Activated CD4-positive, alpha-beta memory T cell treated with anti-CD3 and anti-CD28 coated beads, Interleukin-2, amount 10 ng/mL, durations not matched to agents 7 days and 5 days (primary cell): ENCODE measurements around the gene MMADHC. TPM values are rescaled to one million over a fixed set of nuclear protein-coding genes. Genes with fewer than 3 reads are reported as not detected.

Experiments
- CTCF ChIA-PET: fragments of 350-600 bp; sonication (Branson Sonifier 250); formaldehyde crosslinking; loops from one replicate; lab custom pipeline; 2021; ENCODE audit warnings: antibody characterized with exemption, inconsistent platforms; lab: Charles Lee
- POLR2A ChIA-PET: fragments of 350-600 bp; sonication (Branson Sonifier 250); formaldehyde crosslinking; loops from one replicate; lab custom pipeline; 2021; ENCODE audit warnings: antibody characterized with exemption; lab: Charles Lee
- DNase-seq: peaks from one replicate; pipeline ENCODE4 v3.0.0-alpha.2; 2020
- H3K27ac Mint-ChIP-seq: one replicate; pipeline ENCODE4 v1.8.0; 2021; ENCODE audit warnings: mild to moderate bottlenecking, mixed read lengths
- H3K27me3 Mint-ChIP-seq: one replicate; pipeline ENCODE4 v1.8.0; 2021; ENCODE audit warnings: mixed read lengths
- H3K36me3 Mint-ChIP-seq: one replicate; pipeline ENCODE4 v1.8.0; 2021; ENCODE audit warnings: low read depth, mixed read lengths
- H3K4me1 Mint-ChIP-seq: one replicate; pipeline ENCODE4 v1.8.0; 2021; ENCODE audit warnings: mixed read lengths
- H3K4me3 Mint-ChIP-seq: one replicate; pipeline ENCODE4 v1.8.0; 2021; ENCODE audit warnings: mild to moderate bottlenecking, mixed read lengths
- H3K9me3 Mint-ChIP-seq: one replicate; pipeline ENCODE4 v1.8.0; 2021; ENCODE audit warnings: mixed read lengths
- total RNA-seq, 2 experiments: library from RNA; stranded (reverse); gene quantifications; one replicate each; pipeline ENCODE4 v1.2.3, GENCODE V29; 2021

The MMADHC gene
- total RNA-seq, 2 experiments from 2014 or later, result 112 to 113 TPM

- Mint-ChIP-seq H3K4me3 (no peak overlapping the region), H3K9me3 (no peaks in the 10 kb centered on the region), H3K36me3 (no peaks in the 10 kb centered on the region), H3K4me1 (peaks cover 13% of the 10 kb centered on the region), H3K27me3 (no peaks in the 10 kb centered on the region), H3K27ac (no peak overlapping the region)
- no peak for DNase-seq
- POLR2A ChIA-PET, result interaction anchor here (1.3 to 1.7 kb wide), 3 partner anchors 49 to 498 kb away, joined by 4 to 6 read pairs (median 4); partner anchors contain the start of genes LYPD6B and MMADHC
- CTCF ChIA-PET, result interaction anchor here (1.1 to 1.8 kb wide), 4 partner anchors 24 to 61 kb away, joined by 3 to 5 read pairs (median 4); no protein-coding TSS in a partner anchor
These were observed 50.4 kb downstream of the MMADHC start for GRCh38 chr2:149537092-149537726.

- no peak overlapping the region for H3K4me3 Mint-ChIP-seq
- H3K27me3 Mint-ChIP-seq, result no peaks in the 10 kb centered on the region
- ChIA-PET POLR2A (interaction anchor here (1.3 to 1.7 kb wide), 3 partner anchors 49 to 498 kb away, joined by 4 to 6 read pairs (median 4); partner anchors contain the start of genes LYPD6B and MMADHC), CTCF (interaction anchor here (1.1 to 1.8 kb wide), 4 partner anchors 25 to 61 kb away, joined by 3 to 5 read pairs (median 4); no protein-coding TSS in a partner anchor)
- H3K27ac Mint-ChIP-seq, result peak overlapping the region; percentile 58
- H3K4me1 Mint-ChIP-seq, result peaks cover 13% of the 10 kb centered on the region
- no peak for DNase-seq
- H3K36me3 Mint-ChIP-seq, result no peaks in the 10 kb centered on the region
- H3K9me3 Mint-ChIP-seq, result no peaks in the 10 kb centered on the region
These were observed 50.9 kb downstream of the MMADHC start for GRCh38 chr2:149536649-149537048.

- no peaks in the 10 kb centered on the region for H3K36me3 Mint-ChIP-seq
- DNase-seq, result no peak
- POLR2A ChIA-PET, result no interaction called here
- no peak overlapping the region for H3K27ac Mint-ChIP-seq
- H3K9me3 Mint-ChIP-seq, result no peaks in the 10 kb centered on the region
- no peak overlapping the region for H3K4me3 Mint-ChIP-seq
- no peaks in the 10 kb centered on the region for H3K27me3 Mint-ChIP-seq
- CTCF ChIA-PET, result no interaction called here
- H3K4me1 Mint-ChIP-seq, result peaks cover 13% of the 10 kb centered on the region
These were observed 52.9 kb downstream of the MMADHC start for GRCh38 chr2:149534674-149535073.

- CTCF ChIA-PET, result no interaction called here
- DNase-seq, result no peak
- POLR2A ChIA-PET, result no interaction called here
- H3K36me3 Mint-ChIP-seq, result no peaks in the 10 kb centered on the region
- H3K27me3 Mint-ChIP-seq, result peaks cover 5% of the 10 kb centered on the region
- no peak overlapping the region for H3K27ac Mint-ChIP-seq
- no peaks in the 10 kb centered on the region for H3K9me3 Mint-ChIP-seq
- no peak overlapping the region for H3K4me3 Mint-ChIP-seq
- no peaks in the 10 kb centered on the region for H3K4me1 Mint-ChIP-seq
These were observed 58.6 kb downstream of the MMADHC start for GRCh38 chr2:149528983-149529382.

- H3K36me3 Mint-ChIP-seq, result no peaks in the 10 kb centered on the region
- H3K4me1 Mint-ChIP-seq, result no peaks in the 10 kb centered on the region
- CTCF ChIA-PET, result no interaction called here
- DNase-seq, result no peak
- peaks cover 9% of the 10 kb centered on the region for H3K27me3 Mint-ChIP-seq
- POLR2A ChIA-PET, result no interaction called here
- H3K27ac Mint-ChIP-seq, result no peak overlapping the region
- no peaks in the 10 kb centered on the region for H3K9me3 Mint-ChIP-seq
- H3K4me3 Mint-ChIP-seq, result no peak overlapping the region
These were observed 59.4 kb downstream of the MMADHC start for GRCh38 chr2:149527998-149528755.

GRCh38 chr2:149526689-149527088, 60.9 kb downstream of the MMADHC start:
- ChIA-PET POLR2A (no interaction called here), CTCF (no interaction called here)
- H3K36me3 Mint-ChIP-seq, result no peaks in the 10 kb centered on the region
- H3K27ac Mint-ChIP-seq, result no peak overlapping the region
- no peak overlapping the region for H3K4me3 Mint-ChIP-seq
- no peaks in the 10 kb centered on the region for H3K4me1 Mint-ChIP-seq
- H3K27me3 Mint-ChIP-seq, result peaks cover 9% of the 10 kb centered on the region
- H3K9me3 Mint-ChIP-seq, result no peaks in the 10 kb centered on the region
- no peak for DNase-seq

- ChIA-PET POLR2A (no interaction called here), CTCF (interaction anchor here (1.5 kb wide), 1 partner anchor 8 kb away, joined by 3 read pairs; no protein-coding TSS in a partner anchor)
- Mint-ChIP-seq H3K4me1 (no peaks in the 10 kb centered on the region), H3K4me3 (no peak overlapping the region), H3K27me3 (peaks cover 9% of the 10 kb centered on the region), H3K27ac (no peak overlapping the region), H3K9me3 (no peaks in the 10 kb centered on the region), H3K36me3 (no peaks in the 10 kb centered on the region)
- no peak for DNase-seq
These were observed 62.3 kb downstream of the MMADHC start for GRCh38 chr2:149525323-149525722.
